K562 (cell line): ENCODE measurements around the gene TNIK. TPM values are rescaled to one million over a fixed set of nuclear protein-coding genes. Genes with fewer than 3 reads are reported as not detected.

Experiments
- ATAC-seq: fragments of 200-7000 bp; cut with Tn5 transposase; 3 replicates; pipeline ENCODE4 v1.9.1; 2020; ENCODE audit warnings: moderate library complexity
- BruUV-seq: library from RNA; stranded (reverse); fragments of 400-500 nt; replicated peaks from 2 replicates; lab custom pipeline; 2021; lab: Mats Ljungman, UMichigan
- CTCF ChIA-PET: fragments of 300-600 bp; formaldehyde crosslinking; extraction: SDS; loops from one replicate; lab custom pipeline; 2021; ENCODE audit warnings: low intra/inter-chr PET ratio; lab: Yijun Ruan, JAX
- POLR2A ChIA-PET: fragments of 300-600, 350-650 bp; sonication (Branson Sonifier 250); formaldehyde crosslinking; extraction: SDS; loops from one replicate; lab custom pipeline; 2021; ENCODE audit warnings: antibody characterized with exemption, inconsistent platforms; lab: Yijun Ruan, JAX
- DNase-seq, 4 experiments: peaks; one replicate each; pipeline versions ENCODE4 v3.0.0 to v3.0.0-alpha.2; 2011 to 2018; ENCODE audit warnings: low spot score in 3 of 4, mixed read lengths in 3 of 4; ENCODE audit errors: extremely low read depth in 1 of 4
- FAIRE-seq: peaks from 2 replicates; lab custom pipeline; 2011; peaks lifted over from hg19 to GRCh38; lab: Jason Lieb, UNC
- H2AFZ ChIP-seq: 2 replicates; pipeline ENCODE4 v1.6.0; 2011; ENCODE audit warnings: low read depth, low read length, control low read depth, inconsistent platforms
- H3K27ac ChIP-seq: fragments of 200-600 bp; 3 replicates; pipeline ENCODE4 v1.8.0; 2011; ENCODE audit warnings: low read depth, mild to moderate bottlenecking, control low read depth, inconsistent platforms, low read length, moderate library complexity, mixed read lengths; ENCODE audit errors: extremely low read depth
- H3K27me3 ChIP-seq, 2 experiments: fragments of 300-600 bp in 1 of 2; 2 replicates in 1 of 2; 3 replicates in 1 of 2; pipeline versions ENCODE4 v1.6.0 to v1.8.0; 2011; ENCODE audit warnings: inconsistent platforms in 2 of 2, low read length in 2 of 2, mild to moderate bottlenecking in 1 of 2, mixed read lengths in 1 of 2, moderate library complexity in 1 of 2; ENCODE audit not compliant: control insufficient read depth in 2 of 2, insufficient read depth in 2 of 2
- H3K36me3 ChIP-seq: fragments of 300-600 bp; 3 replicates; pipeline ENCODE4 v1.8.0; 2011; ENCODE audit warnings: mild to moderate bottlenecking, low read length, inconsistent platforms; ENCODE audit not compliant: control insufficient read depth, insufficient read depth
- H3K4me1 ChIP-seq, 2 experiments: fragments of 200-600 bp in 1 of 2; replicated peaks in 1 of 2; 2 replicates in 1 of 2; 3 replicates in 1 of 2; pipeline versions ENCODE4 v1.5.1 to v1.8.0; 2011; ENCODE audit warnings: inconsistent platforms in 2 of 2, low read length in 2 of 2, mild to moderate bottlenecking in 1 of 2, mixed read lengths in 1 of 2, moderate library complexity in 1 of 2; ENCODE audit not compliant: control insufficient read depth in 2 of 2, insufficient read depth in 2 of 2
- H3K4me2 ChIP-seq: 2 replicates; pipeline ENCODE4 v1.6.1; 2011; ENCODE audit warnings: low read length, control low read depth, inconsistent platforms, mixed read lengths; ENCODE audit not compliant: insufficient read depth
- H3K4me3 ChIP-seq: fragments of 200-600 bp; sonication (generic), shearing (Covaris generic); 2 replicates; pipeline ENCODE4 v1.5.1; 2016; ENCODE audit warnings: control low read depth, inconsistent platforms
- H3K79me2 ChIP-seq: fragments of 200-600 bp; 3 replicates; pipeline ENCODE4 v1.8.0; 2011; ENCODE audit warnings: low read length, inconsistent platforms; ENCODE audit not compliant: control insufficient read depth, insufficient read depth
- H3K9ac ChIP-seq, 2 experiments: 2 replicates each; pipeline versions ENCODE4 v1.6.0 to v1.6.1; 2011; ENCODE audit warnings: low read depth in 2 of 2, low read length in 2 of 2, control low read depth in 1 of 2, inconsistent platforms in 1 of 2, mild to moderate bottlenecking in 1 of 2, mixed read lengths in 1 of 2; ENCODE audit not compliant: insufficient read depth in 1 of 2
- H3K9me1 ChIP-seq: one replicate; pipeline ENCODE4 v1.6.0; 2011; ENCODE audit warnings: inconsistent platforms, mild to moderate bottlenecking, low read length, moderate library complexity; ENCODE audit not compliant: control insufficient read depth, insufficient read depth
- H3K9me3 ChIP-seq: replicated peaks from 2 replicates; pipeline ENCODE4 v1.5.1; 2011; ENCODE audit warnings: low read depth, low read length, inconsistent platforms; ENCODE audit not compliant: control insufficient read depth, insufficient read depth
- H4K20me1 ChIP-seq: replicated peaks from 2 replicates; pipeline ENCODE4 v1.6.1; 2011; ENCODE audit warnings: low read length, inconsistent platforms, mixed read lengths; ENCODE audit not compliant: control insufficient read depth, insufficient read depth
- NFATC3 ChIP-seq: fragments of 450-650 bp; IDR thresholded peaks from 2 replicates; pipeline ENCODE4 v1.6.1; 2017; ENCODE audit warnings: mild to moderate bottlenecking
- PBX2 ChIP-seq, 2 experiments: IDR thresholded peaks in 1 of 2; conservative IDR thresholded peaks in 1 of 2; 2 replicates each; pipeline ENCODE4 v1.6.1; 2016; ENCODE audit warnings: low read depth in 2 of 2, mild to moderate bottlenecking in 1 of 2, missing compliant biosample characterization in 1 of 2, missing genetic modification characterization in 1 of 2, moderate library complexity in 1 of 2
- PKNOX1 ChIP-seq: fragments of 450-650 bp; IDR thresholded peaks from 2 replicates; pipeline ENCODE4 v1.6.1; 2016
- WGBS: fragments of 100-300 bp; shearing (Covaris generic); methylation state at CpG from one replicate; pipeline ENCODE4 v1.1.6; 2016; ENCODE audit warnings: low coverage, mixed read lengths; ENCODE audit not compliant: insufficient coverage; ENCODE audit errors: missing lambda C conversion rate; 5-methylcytosine and 5-hydroxymethylcytosine counted together
- in situ Hi-C: fragments of 300-500 bp; cut with MboI; formaldehyde crosslinking; loops from 4 replicates; pipeline ENCODE4 v1.15.0; 2018; ENCODE audit warnings: inconsistent platforms, mixed read lengths
- intact Hi-C: fragments of 100-400 bp; cut with micrococcal nuclease; formaldehyde crosslinking; loops from 2 replicates; pipeline ENCODE4 v1.14.2; 2022
- polyA plus RNA-seq, 8 experiments: library from polyadenylated mRNA; depleted of rRNA in 4 of 8; stranded (reverse) in 5 of 8; unstranded in 3 of 8; fragments of >200 nt; fragmentation: Nextera tagmentation in 2 of 8; fragmentation: Illumina TruSeq in 1 of 8; extraction: Ambion mirVana in 2 of 8; extraction: Trizol in 1 of 8; gene quantifications; 2 replicates each; pipeline versions ENCODE4 v1.2.1 to v1.2.3, GENCODE V29; 2011 to 2014; ENCODE audit warnings: inconsistent platforms in 1 of 8, missing spikeins in 1 of 8
- total RNA-seq, 7 experiments: library from RNA; depleted of rRNA in 6 of 7; stranded (reverse); fragments of >200 nt in 6 of 7; fragmentation: Illumina TruSeq in 2 of 7; extraction: Trizol in 2 of 7; gene quantifications; 2 replicates each; pipeline versions ENCODE4 v1.2.1 to v1.2.3, GENCODE V29; 2011 to 2021; ENCODE audit warnings: low replicate concordance in 1 of 7

The TNIK gene
- total and polyA plus RNA-seq, 9 of the 15 experiments (the other 6 are each of a cell fraction or from before 2014, with no cell fraction given) = 6.6 to 39.0 (median 24.7) TPM

GRCh38 chr3:171320750-171321558 lies 139.3 kb downstream of the TNIK start:
- H4K20me1 ChIP-seq = no peaks in the 10 kb centered on the region
- FAIRE-seq = no peak
- H3K4me3 ChIP-seq = no peak overlapping the region
- no peaks in the 10 kb centered on the region; the same call in 1 of the 2 replicates for H3K9me3 ChIP-seq
- in situ Hi-C loops (no loop called here), intact Hi-C loops (no loop called here)
- H3K4me1 ChIP-seq = peaks cover 4 to 12% of the 10 kb centered on the region in 2 experiments; a peak in 2 of 5 replicates
- H2AFZ ChIP-seq = no peak overlapping the region
- POLR2A ChIA-PET = interaction anchor here (1.1 kb wide), 1 partner anchor 11 kb away, joined by 3 read pairs; no protein-coding TSS in a partner anchor
- CTCF ChIA-PET = interaction anchor here (0.6 kb wide), 1 partner anchor 16 kb away, joined by 3 read pairs; no protein-coding TSS in a partner anchor
- H3K79me2 ChIP-seq = peaks cover 14% of the 10 kb centered on the region; the same call in 2 of the 3 replicates
- ATAC-seq = no peak; the same call in 2 of the 3 replicates
- H3K9ac ChIP-seq = no peak overlapping the region
- no peaks in the 10 kb centered on the region for H3K27me3 ChIP-seq
- no peaks in the 10 kb centered on the region; the same call in 2 of the 3 replicates for H3K36me3 ChIP-seq
- 79% methylated on average over 7 of the region's 7 CpGs for WGBS
- DNase-seq = no peak
- no peak overlapping the region for H3K27ac ChIP-seq
- BruUV-seq = no TSS peak
- no peak overlapping the region for H3K4me2 ChIP-seq
- peak; percentile 75 for TF ChIP-seq PKNOX1
- no peak for TF ChIP-seq NFATC3
- TF ChIP-seq PBX2 (CRISPR knock-in tag; IDR thresholded peaks at IDR 0.05; ENCODE audit: low read depth) = no peak
- peak; percentile 41 for TF ChIP-seq PBX2 (tag; conservative IDR thresholded peaks at IDR 0.05; ENCODE audit: low read depth)
- no peaks in the 10 kb centered on the region for H3K9me1 ChIP-seq
